ENCODE measurements around the gene PET100.

- TF ChIP-seq CTCF (IDR thresholded peaks at IDR 0.05) (no peak), ZFX (IDR thresholded peaks at IDR 0.05; ENCODE audit: borderline replicate concordance) (no peak)
Observed at GRCh38 chr19:7658219-7658686, 28.7 kb downstream of the PET100 start.
